ENCODE results near the gene TDRD1.
"Not testable (repeated sequence)": the region's sequence is repeated elsewhere in the genome, so short reads cannot be mapped to it uniquely, and the experiment has no call there.

TDRD1 gene

GRCh38 chr10:114179148-114179547 lies at the start of gene TDRD1:
Gene TDRD1 (plus strand): TSS chr10:114179353. CDS start chr10:114187832, 8,479 bp downstream.
- no peak for DNase-seq

- no peak for DNase-seq
Measured at GRCh38 chr10:114131094-114131493, 48.1 kb upstream of the TDRD1 start.

GRCh38 chr10:114135476-114135875 lies 43.7 kb upstream of the TDRD1 start:
- no peak for DNase-seq

GRCh38 chr10:114138581-114138980 lies 40.6 kb upstream of the TDRD1 start:
- DNase-seq: no peak

- no peak for DNase-seq
Measured at GRCh38 chr10:114140036-114140435, 39.1 kb upstream of the TDRD1 start.

GRCh38 chr10:114140827-114141226 lies 38.3 kb upstream of the TDRD1 start:
- DNase-seq: not testable (repeated sequence)

- no peak for DNase-seq
Measured at GRCh38 chr10:114142018-114142417, 37.1 kb upstream of the TDRD1 start.

GRCh38 chr10:114143160-114143559 lies 36.0 kb upstream of the TDRD1 start:
- DNase-seq: no peak

- DNase-seq: not testable (repeated sequence)
Measured at GRCh38 chr10:114149476-114149875, 29.7 kb upstream of the TDRD1 start.

GRCh38 chr10:114151486-114151885 lies 27.7 kb upstream of the TDRD1 start:
- no peak for DNase-seq

GRCh38 chr10:114151892-114152291 lies 27.3 kb upstream of the TDRD1 start:
- no peak for DNase-seq

- DNase-seq: no peak
Measured at GRCh38 chr10:114157912-114158311, 21.2 kb upstream of the TDRD1 start.

- DNase-seq: no peak
Measured at GRCh38 chr10:114163062-114163461, 16.1 kb upstream of the TDRD1 start.

GRCh38 chr10:114166043-114166442 lies 13.1 kb upstream of the TDRD1 start:
- no peak for DNase-seq

GRCh38 chr10:114166494-114166893 lies 12.7 kb upstream of the TDRD1 start:
- DNase-seq: no peak

- no peak for DNase-seq
Measured at GRCh38 chr10:114167985-114168384, 11.2 kb upstream of the TDRD1 start.

GRCh38 chr10:114168450-114169009 lies 10.6 kb upstream of the TDRD1 start:
- DNase-seq: no peak

- DNase-seq: no peak
Measured at GRCh38 chr10:114172216-114172615, 6.9 kb upstream of the TDRD1 start.

GRCh38 chr10:114172776-114173602 lies 6.2 kb upstream of the TDRD1 start:
- no peak for DNase-seq

- no peak for DNase-seq
Measured at GRCh38 chr10:114173603-114173920, 5.6 kb upstream of the TDRD1 start.

GRCh38 chr10:114173921-114174694 lies 5.0 kb upstream of the TDRD1 start, which contains the start of gene CCDC186:
Gene CCDC186 (minus strand): TSS chr10:114174203. CDS start chr10:114163268, 10,935 bp downstream.
- peak; percentile 99 for DNase-seq

- DNase-seq: no peak
Measured at GRCh38 chr10:114174695-114175188, 4.4 kb upstream of the TDRD1 start.

- DNase-seq: no peak
Measured at GRCh38 chr10:114175667-114176066, 3.5 kb upstream of the TDRD1 start.

- DNase-seq: no peak
Measured at GRCh38 chr10:114176511-114176910, 2.6 kb upstream of the TDRD1 start.

Data from activated naive CD4-positive, alpha-beta T cell treated with Interleukin-2 at 50 U/mL for 16 hours (primary cell).